ENCODE results near the gene OR2L3. TPM values are rescaled to one million over a fixed set of nuclear protein-coding genes. Genes with fewer than 3 reads are reported as not detected.
"Not testable (repeated sequence)": the region's sequence is repeated elsewhere in the genome, so short reads cannot be mapped to it uniquely, and the experiment has no call there.

The OR2L3 gene
- total RNA-seq, 2 donors from 2014 or later = not detected

- H3K27ac ChIP-seq = no peak overlapping the region
- intact Hi-C loops (cut with DNase I) = no loop called here
- no peaks in the 10 kb centered on the region for H3K27me3 ChIP-seq
- H3K36me3 ChIP-seq (replicated peaks in 1 of 2; ENCODE audit: insufficient read depth in 1 of 2, low read depth in 2 of 2) = no peaks in the 10 kb centered on the region
- DNase-seq (no peak), ATAC-seq (no peak)
- H3K4me1 ChIP-seq = no peaks in the 10 kb centered on the region
- no peak for TF ChIP-seq POLR2A (IDR thresholded peaks at IDR 0.05)
- TF ChIP-seq CTCF (IDR thresholded peaks at IDR 0.05) = no peak
- no peak overlapping the region for H3K4me3 ChIP-seq
- H3K9me3 ChIP-seq = no peaks in the 10 kb centered on the region
These were observed 8.0 kb downstream of the OR2L3 start for GRCh38 chr1:248054671-248055070.

GRCh38 chr1:248055261-248055660, 8.6 kb downstream of the OR2L3 start:
- no peaks in the 10 kb centered on the region for H3K4me1 ChIP-seq
- H3K9me3 ChIP-seq = no peaks in the 10 kb centered on the region
- H3K27ac ChIP-seq = no peak overlapping the region
- H3K4me3 ChIP-seq = no peak overlapping the region
- no peak for ATAC-seq
- intact Hi-C loops (cut with DNase I) = no loop called here
- DNase-seq = no peak
- no peaks in the 10 kb centered on the region for H3K36me3 ChIP-seq (replicated peaks in 1 of 2; ENCODE audit: insufficient read depth in 1 of 2, low read depth in 2 of 2)
- WGBS, 2 donors = 44 to 62% methylated on average over 2 of the region's 2 CpGs
- no peaks in the 10 kb centered on the region for H3K27me3 ChIP-seq
- TF ChIP-seq POLR2A (IDR thresholded peaks at IDR 0.05) (no peak), CTCF (IDR thresholded peaks at IDR 0.05) (no peak)

- ATAC-seq = no peak
- H3K9me3 ChIP-seq = no peaks in the 10 kb centered on the region
- H3K4me3 ChIP-seq = no peak overlapping the region
- TF ChIP-seq POLR2A (IDR thresholded peaks at IDR 0.05) (no peak), CTCF (IDR thresholded peaks at IDR 0.05) (no peak)
- DNase-seq = no peak
- no peaks in the 10 kb centered on the region for H3K36me3 ChIP-seq (replicated peaks in 1 of 2; ENCODE audit: insufficient read depth in 1 of 2, low read depth in 2 of 2)
- no peak overlapping the region for H3K27ac ChIP-seq
- WGBS, 2 donors = 52 to 57% methylated on average over 2 of the region's 2 CpGs
- intact Hi-C loops (cut with DNase I) = no loop called here
- no peaks in the 10 kb centered on the region for H3K27me3 ChIP-seq
- H3K4me1 ChIP-seq = no peaks in the 10 kb centered on the region
These were observed 18.4 kb downstream of the OR2L3 start for GRCh38 chr1:248065071-248065470.

GRCh38 chr1:248065604-248066003, 19.0 kb downstream of the OR2L3 start:
- no peak for ATAC-seq
- Histone ChIP-seq H3K9me3 (no peaks in the 10 kb centered on the region), H3K36me3 (replicated peaks in 1 of 2; ENCODE audit: insufficient read depth in 1 of 2, low read depth in 2 of 2) (no peaks in the 10 kb centered on the region), H3K27ac (no peak overlapping the region), H3K4me1 (no peaks in the 10 kb centered on the region), H3K4me3 (no peak overlapping the region), H3K27me3 (no peaks in the 10 kb centered on the region)
- intact Hi-C loops (cut with DNase I) = no loop called here
- 87 to 96% methylated on average over 3 of the region's 3 CpGs for WGBS, 2 donors
- no peak for DNase-seq
- no peak for TF ChIP-seq POLR2A (IDR thresholded peaks at IDR 0.05)
- no peak for TF ChIP-seq CTCF (IDR thresholded peaks at IDR 0.05)

- 55 to 59% methylated on average over 4 to 7 of the region's 17 CpGs for WGBS, 2 donors
- H3K27ac ChIP-seq; intact Hi-C loops (cut with DNase I); ATAC-seq; H3K27me3 ChIP-seq; H3K9me3 ChIP-seq; H3K4me1 ChIP-seq; DNase-seq; H3K4me3 ChIP-seq; H3K36me3 ChIP-seq (replicated peaks in 1 of 2; ENCODE audit: insufficient read depth in 1 of 2, low read depth in 2 of 2): not testable (repeated sequence)
These were observed 37.2 kb downstream of the OR2L3 start for GRCh38 chr1:248083864-248084263.
